Measurements from ENCODE around the gene CFAP69. TPM values are rescaled to one million over a fixed set of nuclear protein-coding genes. Genes with fewer than 3 reads are reported as not detected.
"Not testable (repeated sequence)": the region's sequence is repeated elsewhere in the genome, so short reads cannot be mapped to it uniquely, and the experiment has no call there.

CFAP69 gene
- polyA plus RNA-seq, 1 donor from 2014 or later = 6.2 TPM

DNA sequence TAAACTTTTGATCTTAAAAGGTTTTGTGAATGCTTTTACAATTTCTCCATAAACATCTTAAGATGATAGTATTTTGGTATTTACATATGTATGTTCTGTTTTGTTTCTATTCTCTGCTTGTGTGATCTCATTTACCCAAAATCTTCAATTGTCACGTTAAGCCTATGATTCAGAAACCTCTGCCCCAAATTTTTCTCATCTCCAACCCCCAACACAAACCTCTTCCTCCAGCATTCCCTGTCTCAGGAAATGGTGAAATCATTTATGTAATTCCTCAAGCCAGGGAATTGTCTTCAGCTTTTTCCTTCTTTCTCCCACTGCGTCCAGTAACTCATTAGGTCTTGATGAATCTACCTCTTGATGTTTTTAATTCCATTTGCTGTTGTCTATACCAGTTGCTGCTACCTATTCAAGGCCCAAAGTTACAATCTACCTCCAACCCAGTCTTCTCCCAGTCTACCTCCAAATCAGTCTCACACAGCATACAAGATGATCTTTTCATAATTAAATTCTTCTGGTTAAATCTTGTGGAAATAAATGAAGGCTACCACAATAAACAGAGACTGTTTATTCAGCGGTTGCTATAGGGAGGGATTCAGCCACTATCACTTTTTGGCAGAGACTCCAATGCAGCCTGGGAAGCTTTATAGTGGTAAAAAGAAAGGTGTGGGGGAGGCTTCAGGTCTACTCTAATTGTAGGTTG lies 5.8 kb downstream of the CFAP69 start:
- no peaks in the 10 kb centered on the region for H3K9me3 ChIP-seq (ENCODE audit: low read length)
- H4K20me1 ChIP-seq (ENCODE audit: insufficient read depth) = no peaks in the 10 kb centered on the region
- H3K9ac ChIP-seq (ENCODE audit: low read length) = no peak overlapping the region
- H3K36me3 ChIP-seq (ENCODE audit: insufficient read depth, low read length) = no peaks in the 10 kb centered on the region
- H2AFZ ChIP-seq (ENCODE audit: low read depth, low read length) = no peak overlapping the region
- TF ChIP-seq TAF1 (IDR thresholded peaks at IDR 0.05; ENCODE audit: low read depth) (no peak), EP300 (conservative IDR thresholded peaks at IDR 0.05; ENCODE audit: poor library complexity, severe bottlenecking) (no peak), POLR2AphosphoS5 (IDR thresholded peaks at IDR 0.05) (no peak), SMC3 (conservative IDR thresholded peaks at IDR 0.05; ENCODE audit: poor library complexity) (no peak), MXI1 (conservative IDR thresholded peaks at IDR 0.05; ENCODE audit: poor library complexity, severe bottlenecking) (no peak), RAD21 (conservative IDR thresholded peaks at IDR 0.05) (no peak), REST (IDR thresholded peaks at IDR 0.05; ENCODE audit: borderline replicate concordance) (no peak), EZH2 (IDR thresholded peaks at IDR 0.05; ENCODE audit: borderline replicate concordance, insufficient read depth, low read length, poor library complexity, severe bottlenecking) (no peak)
- TF ChIP-seq, protein P1, sequence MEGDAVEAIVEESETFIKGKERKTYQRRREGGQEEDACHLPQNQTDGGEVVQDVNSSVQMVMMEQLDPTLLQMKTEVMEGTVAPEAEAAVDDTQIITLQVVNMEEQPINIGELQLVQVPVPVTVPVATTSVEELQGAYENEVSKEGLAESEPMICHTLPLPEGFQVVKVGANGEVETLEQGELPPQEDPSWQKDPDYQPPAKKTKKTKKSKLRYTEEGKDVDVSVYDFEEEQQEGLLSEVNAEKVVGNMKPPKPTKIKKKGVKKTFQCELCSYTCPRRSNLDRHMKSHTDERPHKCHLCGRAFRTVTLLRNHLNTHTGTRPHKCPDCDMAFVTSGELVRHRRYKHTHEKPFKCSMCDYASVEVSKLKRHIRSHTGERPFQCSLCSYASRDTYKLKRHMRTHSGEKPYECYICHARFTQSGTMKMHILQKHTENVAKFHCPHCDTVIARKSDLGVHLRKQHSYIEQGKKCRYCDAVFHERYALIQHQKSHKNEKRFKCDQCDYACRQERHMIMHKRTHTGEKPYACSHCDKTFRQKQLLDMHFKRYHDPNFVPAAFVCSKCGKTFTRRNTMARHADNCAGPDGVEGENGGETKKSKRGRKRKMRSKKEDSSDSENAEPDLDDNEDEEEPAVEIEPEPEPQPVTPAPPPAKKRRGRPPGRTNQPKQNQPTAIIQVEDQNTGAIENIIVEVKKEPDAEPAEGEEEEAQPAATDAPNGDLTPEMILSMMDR (IDR thresholded peaks at IDR 0.05; ENCODE audit: poor library complexity, severe bottlenecking) = no peak
- no peaks in the 10 kb centered on the region for H3K9me2 ChIP-seq (ENCODE audit: insufficient read depth, low read length)
- H3F3A ChIP-seq (ENCODE audit: insufficient read depth, low read length, poor library complexity, severe bottlenecking) = no peaks in the 10 kb centered on the region
- peaks cover 6% of the 10 kb centered on the region for H3K27me3 ChIP-seq (ENCODE audit: insufficient read depth, low read depth, low read length)
- no peak overlapping the region for H3K4me2 ChIP-seq (ENCODE audit: low read length)
- no peaks in the 10 kb centered on the region for H3K79me2 ChIP-seq (replicated peaks; ENCODE audit: insufficient read depth, low read length)
- no peak overlapping the region for H3K27ac ChIP-seq (ENCODE audit: low read length)
- no peak overlapping the region for H3K4me3 ChIP-seq (ENCODE audit: low read length)

DNA sequence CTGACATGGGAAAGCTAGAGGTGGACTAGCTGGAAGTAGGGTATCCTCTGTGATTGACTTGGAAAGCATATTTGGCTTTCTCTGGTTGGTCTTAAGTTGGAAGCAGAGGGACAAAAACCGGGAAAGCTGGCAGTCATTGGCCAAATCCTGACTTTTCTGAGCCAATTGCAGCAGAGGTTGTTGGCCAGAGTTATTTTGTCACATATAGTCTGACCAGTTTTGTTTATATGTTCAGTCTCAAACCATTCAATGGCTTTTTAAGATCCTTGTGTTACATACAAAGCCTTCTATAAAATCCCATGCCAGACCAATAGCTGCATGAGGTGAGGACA lies 6.3 kb downstream of the CFAP69 start:
- Histone ChIP-seq H3K4me2 (ENCODE audit: low read length) (no peak overlapping the region), H2AFZ (ENCODE audit: low read depth, low read length) (no peak overlapping the region)
- TF ChIP-seq RAD21 (conservative IDR thresholded peaks at IDR 0.05) = no peak
- no peak for TF ChIP-seq SMC3 (conservative IDR thresholded peaks at IDR 0.05; ENCODE audit: poor library complexity)
- no peak for TF ChIP-seq REST (IDR thresholded peaks at IDR 0.05; ENCODE audit: borderline replicate concordance)
- no peak for TF ChIP-seq EZH2 (IDR thresholded peaks at IDR 0.05; ENCODE audit: borderline replicate concordance, insufficient read depth, low read length, poor library complexity, severe bottlenecking)
- no peak for TF ChIP-seq TAF1 (IDR thresholded peaks at IDR 0.05; ENCODE audit: low read depth)
- no peak for TF ChIP-seq EP300 (conservative IDR thresholded peaks at IDR 0.05; ENCODE audit: poor library complexity, severe bottlenecking)
- no peak for TF ChIP-seq MXI1 (conservative IDR thresholded peaks at IDR 0.05; ENCODE audit: poor library complexity, severe bottlenecking)
- TF ChIP-seq, protein P1 (IDR thresholded peaks at IDR 0.05; ENCODE audit: poor library complexity, severe bottlenecking) = no peak
- no peak for TF ChIP-seq POLR2AphosphoS5 (IDR thresholded peaks at IDR 0.05)

DNA sequence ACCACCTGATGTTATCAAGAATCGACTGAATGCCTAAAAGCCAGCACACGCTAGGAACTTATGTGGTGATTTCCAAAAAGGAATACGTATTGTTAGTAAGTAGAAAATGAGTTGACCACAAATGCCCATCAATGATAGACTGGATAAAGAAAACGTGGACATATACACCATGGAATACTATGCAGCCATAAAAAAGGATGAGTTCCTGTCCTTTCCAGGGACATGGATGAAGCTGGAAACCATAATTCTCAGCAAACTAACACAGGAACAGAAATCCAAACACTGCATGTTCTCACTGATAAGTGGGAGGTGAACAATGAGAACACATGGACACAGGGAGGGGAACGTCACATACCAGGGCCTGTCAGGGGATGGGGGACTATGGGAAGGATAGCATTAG lies 11.0 kb downstream of the CFAP69 start:
- not testable (repeated sequence) for H3K9me2 ChIP-seq (ENCODE audit: insufficient read depth, low read length); H3K27me3 ChIP-seq (ENCODE audit: insufficient read depth, low read depth, low read length); H3K4me2 ChIP-seq (ENCODE audit: low read length); H3K4me3 ChIP-seq (ENCODE audit: low read length); H4K20me1 ChIP-seq (ENCODE audit: insufficient read depth); H3F3A ChIP-seq (ENCODE audit: insufficient read depth, low read length, poor library complexity, severe bottlenecking); H3K36me3 ChIP-seq (ENCODE audit: insufficient read depth, low read length); H3K27ac ChIP-seq (ENCODE audit: low read length); H3K79me2 ChIP-seq (replicated peaks; ENCODE audit: insufficient read depth, low read length); H3K9me3 ChIP-seq (ENCODE audit: low read length); H2AFZ ChIP-seq (ENCODE audit: low read depth, low read length); H3K9ac ChIP-seq (ENCODE audit: low read length)

More for the DNA sequence above, 6.3 kb downstream of the CFAP69 start:
- no peaks in the 10 kb centered on the region for H4K20me1 ChIP-seq (ENCODE audit: insufficient read depth)
- no peak overlapping the region for H3K4me3 ChIP-seq (ENCODE audit: low read length)
- H3K9ac ChIP-seq (ENCODE audit: low read length) = no peak overlapping the region
- no peaks in the 10 kb centered on the region for H3F3A ChIP-seq (ENCODE audit: insufficient read depth, low read length, poor library complexity, severe bottlenecking)
- no peaks in the 10 kb centered on the region for H3K36me3 ChIP-seq (ENCODE audit: insufficient read depth, low read length)
- no peak overlapping the region for H3K27ac ChIP-seq (ENCODE audit: low read length)
- no peaks in the 10 kb centered on the region for H3K9me2 ChIP-seq (ENCODE audit: insufficient read depth, low read length)
- no peaks in the 10 kb centered on the region for H3K9me3 ChIP-seq (ENCODE audit: low read length)
- H3K79me2 ChIP-seq (replicated peaks; ENCODE audit: insufficient read depth, low read length) = no peaks in the 10 kb centered on the region
- peaks cover 3% of the 10 kb centered on the region for H3K27me3 ChIP-seq (ENCODE audit: insufficient read depth, low read depth, low read length)
